Neural cell (in vitro differentiated cells): ENCODE results near the gene CTSZ.

Source experiments
- CTCF ChIP-seq: fragments of 450-650 bp; IDR thresholded peaks from 2 replicates; pipeline ENCODE4 v1.5.1; 2014; ENCODE audit warnings: antibody characterized with exemption, mild to moderate bottlenecking, moderate library complexity; ENCODE audit not compliant: poor library complexity, severe bottlenecking
- EP300 ChIP-seq: fragments of 450-650 bp; conservative IDR thresholded peaks from 2 replicates; pipeline ENCODE4 v1.6.1; 2014; ENCODE audit warnings: antibody characterized with exemption, mild to moderate bottlenecking, moderate library complexity; ENCODE audit not compliant: poor library complexity, severe bottlenecking
- EZH2 ChIP-seq: fragments of 200-600, 300-800 bp; shearing (Covaris generic), sonication (generic); IDR thresholded peaks from 2 replicates; pipeline ENCODE4 v1.6.1; 2014; ENCODE audit warnings: antibody characterized with exemption, low read length, borderline replicate concordance, mild to moderate bottlenecking; ENCODE audit not compliant: insufficient read depth, poor library complexity, severe bottlenecking
- RAD21 ChIP-seq: fragments of 450-650 bp; conservative IDR thresholded peaks from 2 replicates; pipeline ENCODE4 v1.6.1; 2014; ENCODE audit warnings: antibody characterized with exemption, mild to moderate bottlenecking, moderate library complexity
- TF ChIP-seq, protein P1 (sequence below): IDR thresholded peaks from 2 replicates; pipeline ENCODE4 v1.6.1; 2012; ENCODE audit warnings: borderline replicate concordance

GRCh38 chr20:58986286-58986967 lies 20.6 kb downstream of the CTSZ start:
- TF ChIP-seq CTCF (no peak), EP300 (no peak), EZH2 (no peak), RAD21 (no peak)
- TF ChIP-seq, protein P1, sequence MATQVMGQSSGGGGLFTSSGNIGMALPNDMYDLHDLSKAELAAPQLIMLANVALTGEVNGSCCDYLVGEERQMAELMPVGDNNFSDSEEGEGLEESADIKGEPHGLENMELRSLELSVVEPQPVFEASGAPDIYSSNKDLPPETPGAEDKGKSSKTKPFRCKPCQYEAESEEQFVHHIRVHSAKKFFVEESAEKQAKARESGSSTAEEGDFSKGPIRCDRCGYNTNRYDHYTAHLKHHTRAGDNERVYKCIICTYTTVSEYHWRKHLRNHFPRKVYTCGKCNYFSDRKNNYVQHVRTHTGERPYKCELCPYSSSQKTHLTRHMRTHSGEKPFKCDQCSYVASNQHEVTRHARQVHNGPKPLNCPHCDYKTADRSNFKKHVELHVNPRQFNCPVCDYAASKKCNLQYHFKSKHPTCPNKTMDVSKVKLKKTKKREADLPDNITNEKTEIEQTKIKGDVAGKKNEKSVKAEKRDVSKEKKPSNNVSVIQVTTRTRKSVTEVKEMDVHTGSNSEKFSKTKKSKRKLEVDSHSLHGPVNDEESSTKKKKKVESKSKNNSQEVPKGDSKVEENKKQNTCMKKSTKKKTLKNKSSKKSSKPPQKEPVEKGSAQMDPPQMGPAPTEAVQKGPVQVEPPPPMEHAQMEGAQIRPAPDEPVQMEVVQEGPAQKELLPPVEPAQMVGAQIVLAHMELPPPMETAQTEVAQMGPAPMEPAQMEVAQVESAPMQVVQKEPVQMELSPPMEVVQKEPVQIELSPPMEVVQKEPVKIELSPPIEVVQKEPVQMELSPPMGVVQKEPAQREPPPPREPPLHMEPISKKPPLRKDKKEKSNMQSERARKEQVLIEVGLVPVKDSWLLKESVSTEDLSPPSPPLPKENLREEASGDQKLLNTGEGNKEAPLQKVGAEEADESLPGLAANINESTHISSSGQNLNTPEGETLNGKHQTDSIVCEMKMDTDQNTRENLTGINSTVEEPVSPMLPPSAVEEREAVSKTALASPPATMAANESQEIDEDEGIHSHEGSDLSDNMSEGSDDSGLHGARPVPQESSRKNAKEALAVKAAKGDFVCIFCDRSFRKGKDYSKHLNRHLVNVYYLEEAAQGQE: no peak
